Mononuclear cell (primary cell): ENCODE data around the gene LMOD2. TPM values are rescaled to one million over a fixed set of nuclear protein-coding genes. Genes with fewer than 3 reads are reported as not detected.

Experiments used
- H3K27me3 ChIP-seq: 2 replicates; pipeline ENCODE4 v1.6.0; 2011; ENCODE audit warnings: low read length, control low read depth; ENCODE audit not compliant: insufficient read depth
- H3K4me1 ChIP-seq: 2 replicates; pipeline ENCODE4 v1.5.1; 2011; ENCODE audit warnings: mild to moderate bottlenecking, low read length, control low read depth; ENCODE audit not compliant: insufficient read depth
- H3K4me3 ChIP-seq: 2 replicates; pipeline ENCODE4 v1.5.1; 2011; ENCODE audit warnings: mild to moderate bottlenecking, low read length, moderate library complexity
- H3K9me3 ChIP-seq: 2 replicates; pipeline ENCODE4 v1.5.1; 2011; ENCODE audit warnings: low read depth, mild to moderate bottlenecking, control low read depth, low read length
- total RNA-seq: library from RNA; depleted of rRNA; stranded (reverse); fragments of >200 nt; gene quantifications from one replicate; pipeline ENCODE4 v1.2.3, GENCODE V29; 2012

Gene LMOD2
- total RNA-seq, 1 donor: not detected

GRCh38 chr7:123674399-123675180 is 18.9 kb downstream of the LMOD2 start:
- H3K4me3 ChIP-seq: no peak overlapping the region
- H3K4me1 ChIP-seq: no peaks in the 10 kb centered on the region
- H3K27me3 ChIP-seq: no peaks in the 10 kb centered on the region
- no peaks in the 10 kb centered on the region for H3K9me3 ChIP-seq

GRCh38 chr7:123675181-123675473 is 19.5 kb downstream of the LMOD2 start:
- H3K4me1 ChIP-seq: no peaks in the 10 kb centered on the region
- H3K27me3 ChIP-seq: no peaks in the 10 kb centered on the region
- no peak overlapping the region for H3K4me3 ChIP-seq
- no peaks in the 10 kb centered on the region for H3K9me3 ChIP-seq

DNA sequence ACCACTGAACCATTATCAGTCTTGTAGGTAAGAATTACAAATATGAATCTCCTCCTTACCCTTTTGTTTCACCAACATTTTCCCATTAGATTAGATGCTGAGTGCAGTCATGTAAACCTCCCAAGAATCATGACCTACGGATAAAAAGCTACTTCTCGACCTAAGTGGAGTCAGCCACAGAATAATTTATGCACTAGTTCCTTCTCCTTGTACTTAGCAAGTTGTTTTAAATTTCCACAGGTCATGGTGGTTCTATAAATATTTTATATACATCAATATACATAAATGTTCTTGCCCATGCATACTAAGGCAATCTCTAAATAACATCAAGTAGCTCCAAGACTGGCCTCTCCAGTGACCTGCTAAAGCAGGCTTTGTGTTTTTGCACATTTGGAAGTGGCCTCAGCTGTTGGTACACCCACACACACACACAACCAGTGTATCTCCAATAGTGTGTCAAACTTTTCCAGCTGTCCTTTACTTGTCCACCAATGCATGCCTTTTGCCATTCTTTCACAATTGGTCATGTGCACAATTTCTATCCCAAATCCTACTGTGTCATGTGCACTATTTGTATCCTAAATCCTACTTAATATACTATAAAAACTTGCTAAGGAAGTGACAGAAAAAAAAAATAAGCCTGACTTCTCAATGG is 21.5 kb downstream of the LMOD2 start:
- no peak overlapping the region for H3K4me3 ChIP-seq
- H3K9me3 ChIP-seq: no peaks in the 10 kb centered on the region
- H3K4me1 ChIP-seq: no peaks in the 10 kb centered on the region
- no peaks in the 10 kb centered on the region for H3K27me3 ChIP-seq

GRCh38 chr7:123679614-123680013 is 23.9 kb downstream of the LMOD2 start:
- Histone ChIP-seq H3K4me1 (no peaks in the 10 kb centered on the region), H3K4me3 (no peak overlapping the region), H3K9me3 (no peaks in the 10 kb centered on the region), H3K27me3 (no peaks in the 10 kb centered on the region)

- Histone ChIP-seq H3K9me3 (no peaks in the 10 kb centered on the region), H3K4me3 (no peak overlapping the region), H3K4me1 (no peaks in the 10 kb centered on the region), H3K27me3 (no peaks in the 10 kb centered on the region)
Measured at GRCh38 chr7:123680580-123680979, 24.9 kb downstream of the LMOD2 start.

- Histone ChIP-seq H3K4me1 (no peaks in the 10 kb centered on the region), H3K4me3 (no peak overlapping the region), H3K27me3 (no peaks in the 10 kb centered on the region), H3K9me3 (no peaks in the 10 kb centered on the region)
Measured at GRCh38 chr7:123681561-123681960, 25.9 kb downstream of the LMOD2 start.

- Histone ChIP-seq H3K9me3 (no peaks in the 10 kb centered on the region), H3K4me3 (no peak overlapping the region), H3K27me3 (no peaks in the 10 kb centered on the region), H3K4me1 (no peaks in the 10 kb centered on the region)
Measured at GRCh38 chr7:123682690-123683089, 27.0 kb downstream of the LMOD2 start.

DNA sequence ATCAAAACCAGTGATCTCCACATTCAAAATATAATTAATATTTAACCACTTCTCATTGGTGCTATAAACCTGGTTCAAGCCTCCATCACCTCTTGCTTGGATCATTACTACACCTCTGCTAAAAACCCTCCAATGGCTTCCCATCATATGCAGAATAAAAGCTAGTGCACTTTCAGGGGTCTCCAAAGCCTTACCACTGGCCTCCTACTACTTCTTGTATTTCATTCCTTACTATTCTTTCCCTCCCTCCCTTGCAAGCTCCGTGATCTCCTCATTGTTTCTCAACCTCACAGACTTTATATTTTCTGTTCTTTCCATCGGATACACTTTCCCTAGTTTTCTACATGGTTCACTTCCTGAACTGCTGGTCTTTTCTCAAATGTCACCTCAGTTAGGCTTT is 31.5 kb downstream of the LMOD2 start:
- no peaks in the 10 kb centered on the region for H3K9me3 ChIP-seq
- H3K4me3 ChIP-seq: no peak overlapping the region
- no peaks in the 10 kb centered on the region for H3K27me3 ChIP-seq
- no peaks in the 10 kb centered on the region for H3K4me1 ChIP-seq

DNA sequence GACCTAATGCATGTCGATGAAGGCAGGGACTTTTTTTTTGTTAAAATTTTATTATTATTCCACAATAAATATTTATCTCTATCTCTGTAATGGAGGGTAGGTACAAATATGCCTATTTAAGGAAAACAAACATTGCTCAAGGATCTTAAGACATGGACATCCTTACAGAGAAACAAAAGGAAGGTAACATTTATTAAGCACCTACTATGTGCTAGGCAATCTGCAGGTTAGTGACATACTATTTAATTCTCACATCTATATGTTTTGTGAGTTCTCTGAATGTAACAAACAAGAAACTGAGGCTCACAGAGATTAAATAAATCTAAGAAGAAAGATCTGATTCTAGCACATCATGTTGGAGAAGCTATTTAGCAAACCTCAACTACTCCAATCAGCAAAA is 32.1 kb downstream of the LMOD2 start:
- H3K4me1 ChIP-seq: no peaks in the 10 kb centered on the region
- no peaks in the 10 kb centered on the region for H3K27me3 ChIP-seq
- H3K9me3 ChIP-seq: no peaks in the 10 kb centered on the region
- H3K4me3 ChIP-seq: no peak overlapping the region

DNA sequence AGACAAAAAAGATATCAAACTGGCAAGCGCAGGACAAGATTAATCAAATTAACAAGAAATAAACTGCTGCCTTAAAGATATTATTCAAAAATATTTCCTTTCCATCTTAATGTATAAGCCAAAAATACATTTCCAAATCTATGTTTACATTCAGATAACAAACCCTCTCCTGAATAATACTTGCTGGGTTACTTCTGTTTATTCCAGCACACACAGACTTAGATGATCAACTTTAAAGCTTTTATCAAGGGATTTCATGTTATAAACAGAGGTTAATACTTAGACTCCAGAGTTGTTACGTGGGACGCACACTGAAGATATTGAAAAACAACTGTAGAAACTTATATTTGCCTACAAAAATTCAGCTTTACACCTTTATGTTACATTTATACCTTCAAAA is 33.6 kb downstream of the LMOD2 start:
- H3K4me3 ChIP-seq: no peak overlapping the region
- H3K4me1 ChIP-seq: no peaks in the 10 kb centered on the region
- no peaks in the 10 kb centered on the region for H3K9me3 ChIP-seq
- no peaks in the 10 kb centered on the region for H3K27me3 ChIP-seq

GRCh38 chr7:123690550-123690949 is 34.9 kb downstream of the LMOD2 start:
- Histone ChIP-seq H3K4me1 (no peaks in the 10 kb centered on the region), H3K27me3 (no peaks in the 10 kb centered on the region), H3K4me3 (no peak overlapping the region), H3K9me3 (no peaks in the 10 kb centered on the region)

- Histone ChIP-seq H3K4me1 (no peaks in the 10 kb centered on the region), H3K9me3 (no peaks in the 10 kb centered on the region), H3K4me3 (no peak overlapping the region), H3K27me3 (no peaks in the 10 kb centered on the region)
Measured at GRCh38 chr7:123692471-123692877, 36.8 kb downstream of the LMOD2 start.

DNA sequence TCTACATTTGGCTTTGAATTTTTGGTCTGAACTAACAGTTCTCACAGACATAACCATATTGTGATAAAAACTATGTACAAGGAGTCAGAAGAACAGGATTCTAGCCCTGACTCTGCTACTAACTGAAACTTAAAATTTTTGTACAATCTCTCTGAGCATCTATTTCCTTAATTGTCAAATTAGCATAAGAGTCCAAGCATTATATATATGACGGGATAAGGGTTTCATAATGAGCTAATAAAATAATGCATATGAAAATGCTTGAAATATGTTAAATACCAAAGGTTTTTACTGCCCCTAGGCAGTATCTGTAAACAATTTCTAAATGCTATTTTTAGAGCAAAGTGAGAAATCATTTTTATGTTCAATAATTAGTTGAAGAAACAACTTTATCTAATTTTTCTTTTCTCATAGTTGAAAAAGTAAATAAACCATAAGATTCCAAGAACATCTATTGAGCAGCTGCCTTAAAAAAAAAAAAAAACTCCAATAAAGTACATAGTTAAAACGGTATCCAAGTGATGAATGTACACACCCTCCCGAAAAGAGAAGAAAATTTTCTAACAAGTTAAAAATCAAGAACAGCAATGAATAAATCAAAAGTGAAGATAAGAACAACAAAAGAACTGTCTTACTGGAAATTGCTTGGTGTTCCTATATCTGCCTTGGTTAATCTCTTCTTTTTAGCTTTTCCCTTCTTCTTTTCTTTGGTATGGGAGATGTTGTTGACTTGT is 40.4 kb downstream of the LMOD2 start:
- Histone ChIP-seq H3K4me3 (no peak overlapping the region), H3K9me3 (no peaks in the 10 kb centered on the region), H3K27me3 (no peaks in the 10 kb centered on the region), H3K4me1 (no peaks in the 10 kb centered on the region)

- H3K4me1 ChIP-seq: no peaks in the 10 kb centered on the region
- no peaks in the 10 kb centered on the region for H3K9me3 ChIP-seq
- no peak overlapping the region for H3K4me3 ChIP-seq
- no peaks in the 10 kb centered on the region for H3K27me3 ChIP-seq
Measured at GRCh38 chr7:123705211-123705901, 49.7 kb downstream of the LMOD2 start.

- no peak overlapping the region for H3K4me3 ChIP-seq
- H3K4me1 ChIP-seq: peaks cover 3% of the 10 kb centered on the region
- H3K27me3 ChIP-seq: no peaks in the 10 kb centered on the region
- no peaks in the 10 kb centered on the region for H3K9me3 ChIP-seq
Measured at GRCh38 chr7:123709525-123709924, 53.9 kb downstream of the LMOD2 start.
